ENCODE results near the gene GRK5.

- TF ChIP-seq POLR2AphosphoS5 (IDR thresholded peaks at IDR 0.05; ENCODE audit: low read depth, low read length) (no peak), TAF1 (IDR thresholded peaks at IDR 0.05; ENCODE audit: borderline replicate concordance, low read depth, low read length) (no peak)
Observed at GRCh38 chr10:119477444-119477843, 270.1 kb downstream of the GRK5 start.

Measured in GM12892 (cell line).